Measurements from ENCODE around the gene RERE. TPM values are rescaled to one million over a fixed set of nuclear protein-coding genes. Genes with fewer than 3 reads are reported as not detected.

Gene RERE
- total RNA-seq, 2 experiments from 2014 or later, result 73.1 to 211 TPM

DNA sequence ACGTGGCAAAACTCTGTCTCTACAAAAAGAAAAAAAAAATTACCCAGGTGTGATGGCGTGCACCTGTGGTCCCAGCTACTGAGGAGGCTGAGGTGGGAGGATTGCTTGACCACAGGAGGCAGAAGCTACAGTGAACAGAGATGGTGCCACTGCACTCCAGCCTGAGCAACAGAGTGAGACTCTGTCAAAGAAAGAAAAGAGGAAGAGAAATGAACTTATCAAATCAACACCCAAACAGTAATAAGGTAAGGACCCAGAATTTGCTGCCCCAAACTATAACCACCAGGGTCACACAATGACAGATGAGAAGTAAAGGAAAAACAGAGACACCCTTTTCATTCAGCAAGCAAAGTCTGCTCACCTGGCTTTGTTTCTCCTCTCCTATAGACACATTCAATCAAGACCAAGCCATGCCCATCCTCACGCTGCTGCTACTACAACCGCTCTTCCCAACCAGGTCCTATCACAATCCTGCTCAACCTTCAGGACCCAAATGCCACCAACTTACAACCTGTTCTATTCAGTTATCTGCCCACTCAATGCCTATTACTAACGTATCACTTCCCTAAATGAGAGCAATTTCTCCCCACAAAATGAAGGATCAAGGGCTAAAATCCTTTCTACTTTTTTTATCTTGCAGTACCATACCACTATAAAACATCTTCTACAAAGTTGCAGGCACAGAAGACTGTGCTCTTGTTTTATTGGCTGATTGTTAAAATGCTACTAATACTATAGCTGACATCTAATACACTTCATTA lies 183.5 kb downstream of the RERE start:
- ChIA-PET POLR2A (interaction anchor here (0.6 to 1.2 kb wide), 3 partner anchors 10 to 108 kb away, joined by 3 read pairs; no protein-coding TSS in a partner anchor), CTCF (ENCODE audit: unreplicated experiment) (no interaction called here)
- intact Hi-C loops (cut with micrococcal nuclease; ENCODE audit: unreplicated experiment), result no loop called here
- H2AFZ ChIP-seq (ENCODE audit: low read length), result no peak overlapping the region
- H3K27ac ChIP-seq (ENCODE audit: low read depth, low read length, poor library complexity, severe bottlenecking), result no peak overlapping the region
- DNase-seq (ENCODE audit: low spot score), result no peak
- no peaks in the 10 kb centered on the region for H3K9me3 ChIP-seq (ENCODE audit: low read length)
- peaks cover 45% of the 10 kb centered on the region for H3K4me1 ChIP-seq (ENCODE audit: insufficient read depth, low read length, poor library complexity, severe bottlenecking)
- H3K79me2 ChIP-seq (ENCODE audit: insufficient read depth, low read depth, low read length), result peaks cover 3% of the 10 kb centered on the region; the same call in 1 of the 2 replicates
- no peak overlapping the region for H3K4me3 ChIP-seq (ENCODE audit: low read depth, low read length, poor library complexity, severe bottlenecking)
- BruUV-seq (replicated peaks), result no TSS peak
- H4K20me1 ChIP-seq (ENCODE audit: insufficient read depth, low read length), result peaks cover 16% of the 10 kb centered on the region
- H3K4me2 ChIP-seq (ENCODE audit: low read length), result no peak overlapping the region
- no peak for TF ChIP-seq EZH2phosphoT487 (IDR thresholded peaks at IDR 0.05; ENCODE audit: borderline replicate concordance, low read depth, low read length)
- TF ChIP-seq, protein P1, sequence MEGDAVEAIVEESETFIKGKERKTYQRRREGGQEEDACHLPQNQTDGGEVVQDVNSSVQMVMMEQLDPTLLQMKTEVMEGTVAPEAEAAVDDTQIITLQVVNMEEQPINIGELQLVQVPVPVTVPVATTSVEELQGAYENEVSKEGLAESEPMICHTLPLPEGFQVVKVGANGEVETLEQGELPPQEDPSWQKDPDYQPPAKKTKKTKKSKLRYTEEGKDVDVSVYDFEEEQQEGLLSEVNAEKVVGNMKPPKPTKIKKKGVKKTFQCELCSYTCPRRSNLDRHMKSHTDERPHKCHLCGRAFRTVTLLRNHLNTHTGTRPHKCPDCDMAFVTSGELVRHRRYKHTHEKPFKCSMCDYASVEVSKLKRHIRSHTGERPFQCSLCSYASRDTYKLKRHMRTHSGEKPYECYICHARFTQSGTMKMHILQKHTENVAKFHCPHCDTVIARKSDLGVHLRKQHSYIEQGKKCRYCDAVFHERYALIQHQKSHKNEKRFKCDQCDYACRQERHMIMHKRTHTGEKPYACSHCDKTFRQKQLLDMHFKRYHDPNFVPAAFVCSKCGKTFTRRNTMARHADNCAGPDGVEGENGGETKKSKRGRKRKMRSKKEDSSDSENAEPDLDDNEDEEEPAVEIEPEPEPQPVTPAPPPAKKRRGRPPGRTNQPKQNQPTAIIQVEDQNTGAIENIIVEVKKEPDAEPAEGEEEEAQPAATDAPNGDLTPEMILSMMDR (conservative IDR thresholded peaks at IDR 0.05; ENCODE audit: low read length), result no peak
- no peaks in the 10 kb centered on the region for H3K9me2 ChIP-seq (ENCODE audit: insufficient read depth, low read length)
- H3K36me3 ChIP-seq (ENCODE audit: insufficient read depth, low read length), result no peaks in the 10 kb centered on the region

- ChIA-PET CTCF (ENCODE audit: unreplicated experiment) (no interaction called here), POLR2A (interaction anchor here (0.7 kb wide), 2 partner anchors 9 to 146 kb away, joined by 3 read pairs; no protein-coding TSS in a partner anchor)
- TF ChIP-seq, protein P1 (conservative IDR thresholded peaks at IDR 0.05; ENCODE audit: low read length), result no peak
- TF ChIP-seq EZH2phosphoT487 (IDR thresholded peaks at IDR 0.05; ENCODE audit: borderline replicate concordance, low read depth, low read length), result no peak
- intact Hi-C loops (cut with micrococcal nuclease; ENCODE audit: unreplicated experiment), result no loop called here
- no peaks in the 10 kb centered on the region for H3K9me2 ChIP-seq (ENCODE audit: insufficient read depth, low read length)
- peaks cover 22% of the 10 kb centered on the region for H4K20me1 ChIP-seq (ENCODE audit: insufficient read depth, low read length)
- no peak overlapping the region for H3K4me2 ChIP-seq (ENCODE audit: low read length)
- H2AFZ ChIP-seq (ENCODE audit: low read length), result no peak overlapping the region
- no peak overlapping the region for H3K4me3 ChIP-seq (ENCODE audit: low read depth, low read length, poor library complexity, severe bottlenecking)
- H3K79me2 ChIP-seq (ENCODE audit: insufficient read depth, low read depth, low read length), result peaks cover 3% of the 10 kb centered on the region; the same call in 1 of the 2 replicates
- H3K27ac ChIP-seq (ENCODE audit: low read depth, low read length, poor library complexity, severe bottlenecking), result no peak overlapping the region
- H3K4me1 ChIP-seq (ENCODE audit: insufficient read depth, low read length, poor library complexity, severe bottlenecking), result peaks cover 53% of the 10 kb centered on the region
- DNase-seq (ENCODE audit: low spot score), result no peak
- H3K36me3 ChIP-seq (ENCODE audit: insufficient read depth, low read length), result no peaks in the 10 kb centered on the region
- H3K9me3 ChIP-seq (ENCODE audit: low read length), result no peaks in the 10 kb centered on the region
- BruUV-seq (replicated peaks), result no TSS peak
Observed at GRCh38 chr1:8632102-8632501, 185.3 kb downstream of the RERE start.

DNA sequence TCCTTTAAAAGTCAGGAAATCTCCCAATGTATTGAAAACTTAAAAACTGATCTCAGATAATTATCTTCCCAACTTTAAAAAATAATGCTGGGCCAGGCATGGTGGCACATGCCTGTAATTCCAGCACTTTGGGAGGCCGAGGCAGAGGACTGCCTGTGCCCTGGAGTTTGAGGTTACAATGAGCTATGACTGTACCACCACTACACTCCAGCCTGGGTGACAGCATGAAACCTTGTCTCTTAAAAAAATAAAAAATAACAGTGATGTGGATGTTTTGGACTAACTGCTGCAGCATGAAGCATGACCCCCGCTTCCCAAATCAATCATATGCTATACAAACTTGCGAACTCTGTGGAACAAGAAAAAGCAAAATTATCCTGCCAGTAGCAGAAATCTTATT lies 186.3 kb downstream of the RERE start:
- H4K20me1 ChIP-seq (ENCODE audit: insufficient read depth, low read length), result peaks cover 22% of the 10 kb centered on the region
- no peaks in the 10 kb centered on the region for H3K9me2 ChIP-seq (ENCODE audit: insufficient read depth, low read length)
- H3K4me2 ChIP-seq (ENCODE audit: low read length), result no peak overlapping the region
- CTCF ChIA-PET (ENCODE audit: unreplicated experiment), result no interaction called here
- intact Hi-C loops (cut with micrococcal nuclease; ENCODE audit: unreplicated experiment), result no loop called here
- no peak overlapping the region for H2AFZ ChIP-seq (ENCODE audit: low read length)
- H3K79me2 ChIP-seq (ENCODE audit: insufficient read depth, low read depth, low read length), result peaks cover 3% of the 10 kb centered on the region; the same call in 1 of the 2 replicates
- H3K27ac ChIP-seq (ENCODE audit: low read depth, low read length, poor library complexity, severe bottlenecking), result no peak overlapping the region
- DNase-seq (ENCODE audit: low spot score), result no peak
- H3K9me3 ChIP-seq (ENCODE audit: low read length), result no peaks in the 10 kb centered on the region
- TF ChIP-seq, protein P1 (conservative IDR thresholded peaks at IDR 0.05; ENCODE audit: low read length), result no peak
- no peak for TF ChIP-seq EZH2phosphoT487 (IDR thresholded peaks at IDR 0.05; ENCODE audit: borderline replicate concordance, low read depth, low read length)
- no peaks in the 10 kb centered on the region for H3K36me3 ChIP-seq (ENCODE audit: insufficient read depth, low read length)
- POLR2A ChIA-PET, result interaction anchor here (0.6 to 0.7 kb wide), 2 partner anchors 10 to 34 kb away, joined by 3 read pairs; no protein-coding TSS in a partner anchor
- H3K4me1 ChIP-seq (ENCODE audit: insufficient read depth, low read length, poor library complexity, severe bottlenecking), result peaks cover 53% of the 10 kb centered on the region
- no peak overlapping the region for H3K4me3 ChIP-seq (ENCODE audit: low read depth, low read length, poor library complexity, severe bottlenecking)
- no TSS peak for BruUV-seq (replicated peaks)

Data from OCI-LY7 (cell line).